PC-3 (cell line): ENCODE measurements around the gene MRTFA. TPM values are rescaled to one million over a fixed set of nuclear protein-coding genes. Genes with fewer than 3 reads are reported as not detected.

ENCODE experiments used
- ATAC-seq: fragments of 200-7000 bp; cut with Tn5 transposase; 2 replicates; pipeline ENCODE4 v1.9.1; 2020; ENCODE audit warnings: mild to moderate bottlenecking, moderate library complexity
- BruUV-seq: library from RNA; stranded (reverse); fragments of 400-500 nt; replicated peaks from 2 replicates; lab custom pipeline; 2021; lab: Mats Ljungman, UMichigan
- CTCF ChIA-PET: fragments of 300-600 bp; sonication (Branson Sonifier 250); formaldehyde crosslinking; loops from one replicate; lab custom pipeline; 2022; ENCODE audit warnings: antibody characterized with exemption; lab: Charles Lee
- POLR2A ChIA-PET: fragments of 300-600 bp; sonication (Branson Sonifier 250); formaldehyde crosslinking; loops from one replicate; lab custom pipeline; 2022; ENCODE audit warnings: antibody characterized with exemption; ENCODE audit not compliant: unreplicated experiment; lab: Charles Lee
- DNase-seq: peaks from one replicate; pipeline ENCODE4 v3.0.0-alpha.2; 2015
- H2AFZ ChIP-seq: fragments of 300-600 bp; sonication (generic); 2 replicates; pipeline ENCODE4 v1.6.0; 2016; ENCODE audit warnings: antibody characterized with exemption, low read length
- H3F3A ChIP-seq: fragments of 300-600 bp; sonication (generic); one replicate; pipeline ENCODE4 v1.6.0; 2017; ENCODE audit warnings: antibody characterized with exemption, low read length, control low read depth, mild to moderate bottlenecking; ENCODE audit not compliant: unreplicated experiment
- H3K27ac ChIP-seq: fragments of 300-600 bp; sonication (generic); 2 replicates; pipeline ENCODE4 v1.5.1; 2016; ENCODE audit warnings: mild to moderate bottlenecking, low read length
- H3K27me3 ChIP-seq: fragments of 300-600 bp; sonication (generic); 2 replicates; pipeline ENCODE4 v1.6.1; 2016; ENCODE audit warnings: low read length, mixed read lengths
- H3K36me3 ChIP-seq: fragments of 300-600 bp; sonication (generic); 2 replicates; pipeline ENCODE4 v1.6.1; 2016; ENCODE audit warnings: low read depth, mixed run types, low read length, mixed read lengths
- H3K4me1 ChIP-seq: fragments of 300-600 bp; sonication (generic); 2 replicates; pipeline ENCODE4 v1.5.1; 2016; ENCODE audit warnings: low read length; ENCODE audit not compliant: insufficient read depth
- H3K4me2 ChIP-seq: fragments of 300-600 bp; sonication (generic); 2 replicates; pipeline ENCODE4 v1.6.0; 2016; ENCODE audit warnings: low read length
- H3K4me3 ChIP-seq: fragments of 300-600 bp; sonication (generic); 2 replicates; pipeline ENCODE4 v1.5.1; 2016; ENCODE audit warnings: mild to moderate bottlenecking, low read length, mixed read lengths
- H3K79me2 ChIP-seq: fragments of 300-600 bp; sonication (generic); 2 replicates; pipeline ENCODE4 v1.6.1; 2017; ENCODE audit warnings: low read length, mixed read lengths
- H3K9ac ChIP-seq: fragments of 300-600 bp; sonication (generic); 2 replicates; pipeline ENCODE4 v1.6.0; 2016; ENCODE audit warnings: mild to moderate bottlenecking, low read length
- H3K9me2 ChIP-seq: fragments of 300-600 bp; sonication (generic); replicated peaks from 2 replicates; pipeline ENCODE4 v1.6.1; 2016; ENCODE audit warnings: mixed run types, low read length, mixed read lengths
- H3K9me3 ChIP-seq: fragments of 300-600 bp; sonication (generic); 2 replicates; pipeline ENCODE4 v1.6.1; 2016; ENCODE audit warnings: low read length, mixed read lengths
- H4K20me1 ChIP-seq: fragments of 300-600 bp; sonication (generic); 2 replicates; pipeline ENCODE4 v1.6.1; 2016; ENCODE audit warnings: low read length, mixed read lengths
- CTCF ChIP-seq: fragments of 300-600 bp; sonication (generic); conservative IDR thresholded peaks from 2 replicates; pipeline ENCODE4 v1.5.1; 2017; ENCODE audit warnings: antibody characterized with exemption, low read depth, mild to moderate bottlenecking, low read length
- EZH2 ChIP-seq: fragments of 300-600 bp; sonication (generic); IDR thresholded peaks from one replicate; pipeline ENCODE4 v1.6.1; 2017; ENCODE audit warnings: antibody characterized with exemption, mild to moderate bottlenecking, low read length; ENCODE audit not compliant: unreplicated experiment
- EZH2phosphoT487 ChIP-seq: fragments of 300-600 bp; sonication (generic); IDR thresholded peaks from 2 replicates; pipeline ENCODE4 v1.6.1; 2018; ENCODE audit warnings: mild to moderate bottlenecking, antibody characterized with exemption, low read length, borderline replicate concordance
- intact Hi-C: fragments of 100-400 bp; cut with micrococcal nuclease; formaldehyde crosslinking; loops from 2 replicates; pipeline ENCODE4 v1.9.0; 2023
- total RNA-seq: library from RNA; depleted of rRNA; stranded (reverse); fragments of >200 nt; gene quantifications from 2 replicates; pipeline ENCODE4 v1.2.3, GENCODE V29; 2014

Gene MRTFA
- total RNA-seq, 1 experiment from 2014 or later, result 32.6 TPM

- TF ChIP-seq EZH2, result no peak
- no peak for TF ChIP-seq EZH2phosphoT487
- no peak for TF ChIP-seq CTCF
- Histone ChIP-seq H3K79me2 (no peaks in the 10 kb centered on the region), H3F3A (no peaks in the 10 kb centered on the region), H3K4me3 (no peak overlapping the region), H3K9me2 (no peaks in the 10 kb centered on the region), H3K27me3 (no peaks in the 10 kb centered on the region), H3K4me2 (peak overlapping the region; percentile 42), H3K36me3 (no peaks in the 10 kb centered on the region), H3K9ac (no peak overlapping the region), H3K9me3 (no peaks in the 10 kb centered on the region), H3K27ac (peak overlapping the region; percentile 66), H3K4me1 (peaks cover 15% of the 10 kb centered on the region), H2AFZ (no peak overlapping the region), H4K20me1 (no peaks in the 10 kb centered on the region)
- DNase-seq, result no peak
- no peak for ATAC-seq
- ChIA-PET CTCF (no interaction called here), POLR2A (interaction anchor here (0.7 kb wide), 1 partner anchor 68 kb away, joined by 5 read pairs; no protein-coding TSS in a partner anchor)
- intact Hi-C loops, result no loop called here
- BruUV-seq, result no TSS peak
Measured at GRCh38 chr22:40397396-40397795, 239.1 kb downstream of the MRTFA start.

GRCh38 chr22:40396882-40397281, 239.6 kb downstream of the MRTFA start:
- Histone ChIP-seq H3F3A (no peaks in the 10 kb centered on the region), H3K9me2 (no peaks in the 10 kb centered on the region), H2AFZ (no peak overlapping the region), H3K27me3 (no peaks in the 10 kb centered on the region), H3K4me2 (peak overlapping the region; percentile 57), H3K79me2 (no peaks in the 10 kb centered on the region), H4K20me1 (no peaks in the 10 kb centered on the region), H3K9me3 (no peaks in the 10 kb centered on the region), H3K4me1 (peaks cover 15% of the 10 kb centered on the region), H3K27ac (peak overlapping the region; percentile 77), H3K4me3 (no peak overlapping the region), H3K9ac (no peak overlapping the region), H3K36me3 (no peaks in the 10 kb centered on the region)
- ChIA-PET POLR2A (interaction anchor here (0.7 kb wide), 1 partner anchor 68 kb away, joined by 5 read pairs; no protein-coding TSS in a partner anchor), CTCF (no interaction called here)
- no TSS peak for BruUV-seq
- intact Hi-C loops, result no loop called here
- DNase-seq (peak; percentile 92), ATAC-seq (peak; percentile 90)
- TF ChIP-seq CTCF (no peak), EZH2 (no peak), EZH2phosphoT487 (no peak)

GRCh38 chr22:40395607-40396006, 240.9 kb downstream of the MRTFA start:
- ATAC-seq (no peak), DNase-seq (no peak)
- intact Hi-C loops, result no loop called here
- Histone ChIP-seq H3K27ac (peak overlapping the region; percentile 77; the same call in 1 of the 2 replicates), H3K27me3 (no peaks in the 10 kb centered on the region), H3K4me1 (peaks cover 15% of the 10 kb centered on the region), H3K9ac (no peak overlapping the region), H3K9me3 (no peaks in the 10 kb centered on the region), H3K9me2 (no peaks in the 10 kb centered on the region), H3K4me3 (no peak overlapping the region), H3K4me2 (no peak overlapping the region), H3K79me2 (no peaks in the 10 kb centered on the region), H4K20me1 (no peaks in the 10 kb centered on the region), H3K36me3 (no peaks in the 10 kb centered on the region), H3F3A (no peaks in the 10 kb centered on the region), H2AFZ (no peak overlapping the region)
- TF ChIP-seq EZH2 (no peak), CTCF (no peak), EZH2phosphoT487 (no peak)
- BruUV-seq, result no TSS peak
- ChIA-PET CTCF (no interaction called here), POLR2A (no interaction called here)
